Brain microvascular endothelial cell (primary cell): ENCODE data around the gene LYRM2.
A peak's percentile ranks its signal among the peaks of the same experiment; 100 is the strongest.

Source experiments
- DNase-seq: peaks from one replicate; pipeline ENCODE4 v3.0.0-alpha.2; 2020
- H3K27ac ChIP-seq: fragments of 250-450 bp; sonication (Bioruptor Pico); 2 replicates; pipeline ENCODE4 v1.5.1; 2020; ENCODE audit warnings: mild to moderate bottlenecking, moderate library complexity
- H3K27me3 ChIP-seq: fragments of 250-450 bp; sonication (Bioruptor Pico); replicated peaks from 2 replicates; pipeline ENCODE4 v1.5.1; 2020; ENCODE audit warnings: mild to moderate bottlenecking
- H3K36me3 ChIP-seq: fragments of 250-450 bp; sonication (Bioruptor Pico); replicated peaks from 2 replicates; pipeline ENCODE4 v1.5.1; 2020; ENCODE audit warnings: mild to moderate bottlenecking
- H3K4me3 ChIP-seq: 2 replicates; pipeline ENCODE4 v1.5.1; 2011; ENCODE audit warnings: low read depth, mild to moderate bottlenecking, control low read depth, low read length, moderate library complexity
- in situ Hi-C: cut with HindIII; loops from 2 replicates; pipeline ENCODE4 v1.10.0; 2017; ENCODE audit warnings: low sequenced_read_pairs, low pct_ligation_motif_present
- TF ChIP-seq, protein P1 (sequence below): IDR thresholded peaks from 2 replicates; pipeline ENCODE4 v1.5.1; 2011; ENCODE audit warnings: low read depth, mild to moderate bottlenecking, moderate library complexity, low read length, control low read depth, inconsistent platforms; ENCODE audit errors: missing control alignments

LYRM2 gene

DNA sequence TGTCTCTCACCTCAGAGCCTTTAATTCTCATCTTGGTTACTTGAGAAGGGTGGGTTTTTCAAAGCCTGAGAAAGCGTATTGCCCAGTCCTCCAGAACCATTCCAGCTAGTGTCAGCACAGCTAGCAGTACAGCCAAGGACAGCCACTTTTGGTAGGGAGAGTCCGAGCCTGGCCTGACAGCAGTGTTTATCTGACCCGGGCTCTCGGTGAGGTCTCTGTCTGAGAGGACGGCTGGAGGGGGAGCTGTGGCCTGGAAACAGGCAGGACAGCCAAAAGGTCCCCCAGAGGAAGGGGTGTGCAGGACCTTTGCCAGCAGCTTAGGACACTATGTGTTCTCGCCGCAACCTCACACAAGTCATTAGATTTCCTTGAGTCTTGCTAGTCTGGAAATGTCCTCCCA is 38.8 kb downstream of the LYRM2 start:
- Histone ChIP-seq H3K27ac (no peak overlapping the region), H3K27me3 (no peaks in the 10 kb centered on the region), H3K4me3 (no peak overlapping the region), H3K36me3 (no peaks in the 10 kb centered on the region)
- DNase-seq: no peak
- in situ Hi-C loops: no loop called here
- TF ChIP-seq, protein P1, sequence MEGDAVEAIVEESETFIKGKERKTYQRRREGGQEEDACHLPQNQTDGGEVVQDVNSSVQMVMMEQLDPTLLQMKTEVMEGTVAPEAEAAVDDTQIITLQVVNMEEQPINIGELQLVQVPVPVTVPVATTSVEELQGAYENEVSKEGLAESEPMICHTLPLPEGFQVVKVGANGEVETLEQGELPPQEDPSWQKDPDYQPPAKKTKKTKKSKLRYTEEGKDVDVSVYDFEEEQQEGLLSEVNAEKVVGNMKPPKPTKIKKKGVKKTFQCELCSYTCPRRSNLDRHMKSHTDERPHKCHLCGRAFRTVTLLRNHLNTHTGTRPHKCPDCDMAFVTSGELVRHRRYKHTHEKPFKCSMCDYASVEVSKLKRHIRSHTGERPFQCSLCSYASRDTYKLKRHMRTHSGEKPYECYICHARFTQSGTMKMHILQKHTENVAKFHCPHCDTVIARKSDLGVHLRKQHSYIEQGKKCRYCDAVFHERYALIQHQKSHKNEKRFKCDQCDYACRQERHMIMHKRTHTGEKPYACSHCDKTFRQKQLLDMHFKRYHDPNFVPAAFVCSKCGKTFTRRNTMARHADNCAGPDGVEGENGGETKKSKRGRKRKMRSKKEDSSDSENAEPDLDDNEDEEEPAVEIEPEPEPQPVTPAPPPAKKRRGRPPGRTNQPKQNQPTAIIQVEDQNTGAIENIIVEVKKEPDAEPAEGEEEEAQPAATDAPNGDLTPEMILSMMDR: no peak

DNA sequence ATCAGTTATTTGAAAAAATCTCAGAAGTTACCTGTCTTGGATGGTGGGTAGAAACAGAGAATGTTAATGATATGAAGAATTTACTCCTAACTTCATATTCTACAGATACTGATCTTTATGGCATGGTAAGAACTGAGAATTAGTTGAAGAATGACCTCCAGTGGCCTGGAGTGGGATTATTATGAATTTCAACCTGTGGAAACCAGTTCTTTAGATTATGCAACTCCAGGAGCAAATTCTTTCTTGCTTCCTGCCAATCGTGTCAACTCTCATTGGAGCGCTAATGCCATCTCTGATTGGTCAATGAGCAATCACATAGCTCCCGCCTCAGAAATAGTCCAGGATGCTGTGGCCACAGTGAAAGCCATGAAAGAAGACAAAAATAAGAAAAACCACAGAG is 40.6 kb downstream of the LYRM2 start:
- H3K36me3 ChIP-seq: no peaks in the 10 kb centered on the region
- in situ Hi-C loops: no loop called here
- TF ChIP-seq, protein P1: no peak
- H3K27me3 ChIP-seq: no peaks in the 10 kb centered on the region
- no peak overlapping the region for H3K27ac ChIP-seq
- H3K4me3 ChIP-seq: no peak overlapping the region
- DNase-seq: peak; percentile 14

DNA sequence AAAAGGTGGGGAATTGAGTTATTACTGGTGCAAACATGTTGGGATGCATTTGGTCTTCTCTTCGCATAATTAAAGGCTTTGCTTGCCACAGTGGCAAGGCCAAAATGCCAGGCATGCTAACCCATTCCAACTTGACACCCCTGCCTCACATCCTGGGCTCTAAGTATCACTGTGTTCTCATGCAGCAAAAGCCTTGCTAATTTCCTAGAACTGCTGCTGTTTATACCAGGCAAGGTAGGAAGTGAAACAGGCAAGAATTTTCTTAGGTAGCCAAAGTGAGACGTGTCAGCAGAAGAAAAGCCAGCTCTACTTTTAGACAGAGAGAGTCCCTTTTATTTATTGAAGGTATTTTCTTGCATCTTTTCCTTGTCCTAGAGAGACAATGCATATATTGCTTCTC is 41.2 kb downstream of the LYRM2 start:
- DNase-seq: no peak
- TF ChIP-seq, protein P1: no peak
- Histone ChIP-seq H3K4me3 (no peak overlapping the region), H3K36me3 (no peaks in the 10 kb centered on the region), H3K27me3 (no peaks in the 10 kb centered on the region), H3K27ac (no peak overlapping the region)
- in situ Hi-C loops: no loop called here

DNA sequence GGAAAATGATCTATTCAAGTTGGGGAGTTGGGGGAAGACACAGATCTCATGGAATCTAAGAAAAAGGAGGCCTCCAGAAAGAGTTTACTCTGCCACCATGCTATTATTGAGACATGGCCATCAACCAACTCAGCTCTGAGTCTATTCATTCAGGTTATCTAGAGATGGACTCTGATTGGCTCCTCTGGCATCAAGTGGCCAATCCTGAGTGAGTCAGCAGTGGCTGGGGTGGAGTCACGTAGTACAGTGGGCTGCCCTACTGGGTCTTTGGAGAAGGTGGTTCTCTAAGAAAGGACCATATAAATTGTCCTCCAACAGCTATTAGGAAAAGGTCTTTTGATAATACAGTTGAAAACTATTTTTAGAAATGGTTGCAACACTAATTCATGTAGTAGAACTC is 42.1 kb downstream of the LYRM2 start:
- in situ Hi-C loops: no loop called here
- no peak overlapping the region for H3K27ac ChIP-seq
- no peak overlapping the region for H3K4me3 ChIP-seq
- TF ChIP-seq, protein P1: no peak
- no peaks in the 10 kb centered on the region for H3K27me3 ChIP-seq
- DNase-seq: no peak
- H3K36me3 ChIP-seq: no peaks in the 10 kb centered on the region

DNA sequence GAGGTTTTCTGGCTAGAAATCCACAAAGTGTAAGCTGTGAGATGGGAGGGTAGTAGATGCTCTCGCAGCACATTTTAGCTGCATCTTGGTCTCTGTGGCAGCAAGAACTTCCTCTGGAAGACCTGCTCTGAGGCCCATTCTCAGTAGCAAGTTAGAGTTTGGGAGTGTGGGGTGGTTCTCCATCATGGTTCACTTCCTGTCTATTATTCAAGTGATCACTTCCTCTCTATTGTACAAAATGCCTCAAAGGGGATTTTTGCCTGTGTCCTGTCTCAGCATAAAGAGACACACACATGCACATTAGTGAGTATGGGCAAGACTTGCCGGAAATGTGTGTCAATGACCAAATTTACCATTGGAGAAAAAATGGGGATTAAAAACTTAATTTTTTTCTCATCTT is 42.5 kb downstream of the LYRM2 start:
- H3K27ac ChIP-seq: no peak overlapping the region
- H3K27me3 ChIP-seq: no peaks in the 10 kb centered on the region
- no peak for DNase-seq
- TF ChIP-seq, protein P1: no peak
- in situ Hi-C loops: no loop called here
- H3K36me3 ChIP-seq: no peaks in the 10 kb centered on the region
- H3K4me3 ChIP-seq: no peak overlapping the region

DNA sequence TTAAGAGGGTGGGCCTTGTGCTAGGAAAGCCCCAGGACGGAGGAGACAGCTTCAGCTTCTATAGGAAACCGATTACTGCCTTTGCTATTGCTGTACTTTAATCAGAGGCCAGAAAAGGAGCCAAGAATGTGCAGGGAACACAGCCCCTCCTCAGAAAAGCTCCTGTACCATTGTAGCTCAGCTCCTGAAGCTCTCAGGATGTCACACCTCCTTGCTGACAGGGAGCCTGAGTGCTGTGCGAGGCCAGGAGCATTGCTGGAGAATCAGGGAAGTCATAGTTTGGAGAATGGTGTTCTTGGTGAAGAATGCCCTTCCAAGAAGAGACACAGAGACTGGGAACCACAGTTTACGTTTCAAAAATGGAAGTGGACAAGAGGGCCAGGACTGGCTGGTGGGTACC is 46.8 kb downstream of the LYRM2 start:
- no peaks in the 10 kb centered on the region for H3K36me3 ChIP-seq
- TF ChIP-seq, protein P1: no peak
- H3K4me3 ChIP-seq: no peak overlapping the region
- no peak for DNase-seq
- H3K27me3 ChIP-seq: no peaks in the 10 kb centered on the region
- in situ Hi-C loops: no loop called here
- H3K27ac ChIP-seq: no peak overlapping the region
